Measurements from ENCODE around the gene LRRC8E. TPM values are rescaled to one million over a fixed set of nuclear protein-coding genes. Genes with fewer than 3 reads are reported as not detected.
"Not testable (repeated sequence)": the region's sequence is repeated elsewhere in the genome, so short reads cannot be mapped to it uniquely, and the experiment has no call there.

Gene LRRC8E
- total and polyA plus RNA-seq, 2 donors: 1.1 to 1.3 TPM

GRCh38 chr19:7850000-7850813, 38.1 kb upstream of the LRRC8E start:
- Histone ChIP-seq H3K4me3 (ENCODE audit: low read depth, low read length) (no peak overlapping the region), H3K36me3 (ENCODE audit: insufficient read depth) (no peaks in the 10 kb centered on the region), H3K4me1 (ENCODE audit: insufficient read depth) (no peaks in the 10 kb centered on the region), H3K27ac (ENCODE audit: low read depth) (no peak overlapping the region)
- no peak for DNase-seq (ENCODE audit: extremely low spot score)
- WGBS: 63% methylated on average over 25 of the region's 25 CpGs

DNA sequence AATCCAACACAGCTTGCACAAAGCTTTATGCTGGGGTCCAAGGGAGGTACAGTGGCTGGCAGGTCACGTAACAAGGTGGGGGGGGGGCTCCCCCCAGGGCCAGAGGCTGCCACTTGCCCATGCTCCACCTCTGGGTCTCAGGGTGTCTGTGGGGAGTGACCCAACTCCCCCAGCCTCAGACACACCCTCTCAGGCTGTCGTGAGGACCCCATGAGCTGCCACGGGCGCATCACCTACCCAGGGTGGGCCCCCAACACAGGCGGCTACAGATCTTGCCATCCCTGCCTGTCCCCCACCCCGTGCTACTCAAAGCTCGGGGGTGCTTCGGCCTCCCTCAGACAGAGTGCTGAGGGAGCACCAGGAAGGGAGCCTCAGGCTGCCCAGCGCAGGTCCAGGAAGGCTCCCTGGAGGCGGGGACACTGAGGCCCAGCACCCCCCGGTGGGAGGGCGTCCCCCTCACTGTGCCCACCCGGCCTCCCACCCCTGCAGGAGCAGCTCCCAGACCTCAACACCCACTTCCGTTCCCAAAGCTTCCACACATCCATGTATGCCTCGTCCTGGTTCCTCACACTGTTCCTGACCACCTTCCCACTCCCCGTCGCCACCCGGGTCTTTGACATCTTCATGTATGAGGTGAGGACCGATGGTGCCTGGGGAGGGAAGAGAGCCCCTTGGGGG, 37.2 kb upstream of the LRRC8E start:
- DNase-seq (ENCODE audit: extremely low spot score): no peak
- H3K4me1 ChIP-seq (ENCODE audit: insufficient read depth): no peaks in the 10 kb centered on the region
- no peaks in the 10 kb centered on the region for H3K36me3 ChIP-seq (ENCODE audit: insufficient read depth)
- 92% methylated on average over 19 of the region's 19 CpGs for WGBS
- no peak overlapping the region for H3K27ac ChIP-seq (ENCODE audit: low read depth)
- no peak overlapping the region for H3K4me3 ChIP-seq (ENCODE audit: low read depth, low read length)

GRCh38 chr19:7851623-7852500, 36.4 kb upstream of the LRRC8E start:
- DNase-seq (ENCODE audit: extremely low spot score): no peak
- WGBS: 88% methylated on average over 26 of the region's 26 CpGs
- Histone ChIP-seq H3K4me1 (ENCODE audit: insufficient read depth) (no peaks in the 10 kb centered on the region), H3K27ac (ENCODE audit: low read depth) (no peak overlapping the region), H3K4me3 (ENCODE audit: low read depth, low read length) (no peak overlapping the region), H3K36me3 (ENCODE audit: insufficient read depth) (no peaks in the 10 kb centered on the region)

- H3K4me1 ChIP-seq (ENCODE audit: insufficient read depth): no peaks in the 10 kb centered on the region
- 31% methylated on average over 45 of the region's 45 CpGs for WGBS
- no peak overlapping the region for H3K27ac ChIP-seq (ENCODE audit: low read depth)
- no peaks in the 10 kb centered on the region for H3K36me3 ChIP-seq (ENCODE audit: insufficient read depth)
- DNase-seq (ENCODE audit: extremely low spot score): no peak
- no peak overlapping the region for H3K4me3 ChIP-seq (ENCODE audit: low read depth, low read length)
Observed at GRCh38 chr19:7852851-7853769, 35.2 kb upstream of the LRRC8E start.

DNA sequence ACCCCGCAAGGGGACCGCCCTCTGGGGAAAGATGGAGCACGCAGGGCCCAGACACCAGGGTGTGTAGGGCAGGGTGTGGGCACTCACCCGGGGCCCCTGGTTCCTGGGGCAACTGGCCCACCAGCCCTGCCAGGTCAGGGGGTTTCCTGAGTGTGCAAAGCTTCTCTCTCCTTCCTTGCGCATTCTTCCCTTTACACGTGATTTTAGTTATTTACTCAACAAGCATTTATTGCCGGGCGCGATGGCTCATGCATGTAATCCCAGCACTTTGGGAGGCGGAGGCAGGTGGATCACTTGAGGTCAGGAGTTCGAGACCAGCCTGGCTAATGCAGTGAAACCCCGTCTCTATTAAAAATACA, 34.6 kb upstream of the LRRC8E start:
- 78% methylated on average over 12 of the region's 12 CpGs for WGBS
- H3K4me3 ChIP-seq (ENCODE audit: low read depth, low read length): no peak overlapping the region
- H3K36me3 ChIP-seq (ENCODE audit: insufficient read depth): no peaks in the 10 kb centered on the region
- H3K4me1 ChIP-seq (ENCODE audit: insufficient read depth): no peaks in the 10 kb centered on the region
- DNase-seq (ENCODE audit: extremely low spot score): no peak
- no peak overlapping the region for H3K27ac ChIP-seq (ENCODE audit: low read depth)

DNA sequence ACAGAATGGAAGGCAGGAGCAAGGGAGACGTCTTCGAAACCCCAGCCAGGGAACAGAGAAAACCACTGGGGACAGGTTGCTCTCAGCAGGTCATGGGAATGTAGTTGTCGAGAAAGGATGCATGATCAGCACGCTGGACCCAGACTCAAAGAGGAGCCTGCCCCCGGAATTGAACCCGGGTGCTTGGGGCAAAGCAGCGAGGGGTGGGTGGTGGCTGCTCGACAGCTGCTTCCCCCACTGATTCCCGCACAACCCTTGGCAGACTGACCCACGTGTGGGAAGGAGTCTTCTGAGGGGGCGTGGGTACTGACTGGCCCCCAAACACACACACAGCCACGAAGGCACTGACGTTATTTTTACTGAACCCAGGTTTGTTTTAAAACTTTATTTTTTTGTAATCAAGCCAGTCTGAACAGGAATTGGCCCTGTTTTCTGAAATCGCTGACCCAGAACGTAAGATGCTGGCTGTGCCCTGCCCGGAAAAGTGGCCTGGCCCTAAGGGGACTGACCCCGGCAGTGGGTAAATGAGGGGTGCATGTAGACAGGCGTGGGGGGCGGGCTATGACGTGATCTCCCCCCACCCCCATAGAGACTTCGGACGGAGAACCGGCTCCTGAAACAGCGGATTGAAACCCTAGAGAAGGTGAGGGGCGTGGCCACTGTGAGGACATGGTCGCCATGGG, 32.7 kb upstream of the LRRC8E start:
- no peak for DNase-seq (ENCODE audit: extremely low spot score)
- WGBS: 91% methylated on average over 26 of the region's 26 CpGs
- H3K27ac ChIP-seq (ENCODE audit: low read depth): no peak overlapping the region
- no peaks in the 10 kb centered on the region for H3K36me3 ChIP-seq (ENCODE audit: insufficient read depth)
- H3K4me1 ChIP-seq (ENCODE audit: insufficient read depth): no peaks in the 10 kb centered on the region
- H3K4me3 ChIP-seq (ENCODE audit: low read depth, low read length): no peak overlapping the region

DNA sequence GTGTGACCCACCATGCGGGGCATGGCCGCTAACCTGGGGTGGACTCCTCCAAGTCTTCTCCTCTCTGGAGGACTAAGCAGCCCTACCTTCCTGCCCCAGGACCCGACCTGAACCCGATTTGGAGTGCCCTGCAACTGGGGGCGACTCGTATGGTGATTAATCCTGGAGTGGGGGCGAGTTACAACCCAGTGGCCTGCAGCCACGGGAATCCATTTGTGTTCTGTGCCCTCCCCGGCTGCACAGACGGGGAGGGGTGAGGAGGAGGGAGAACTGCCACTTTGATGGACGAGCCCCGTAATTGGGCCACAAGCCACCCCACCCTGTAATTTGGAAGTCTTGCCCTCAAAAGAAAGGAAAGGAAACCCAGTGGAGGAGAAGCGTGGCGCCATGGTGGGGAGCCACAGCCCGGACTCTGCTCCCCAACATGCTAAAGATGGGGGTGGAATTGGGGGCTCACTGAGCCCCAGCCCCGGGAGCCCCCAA, 32.2 kb upstream of the LRRC8E start:
- Histone ChIP-seq H3K27ac (ENCODE audit: low read depth) (no peak overlapping the region), H3K4me3 (ENCODE audit: low read depth, low read length) (no peak overlapping the region), H3K36me3 (ENCODE audit: insufficient read depth) (no peaks in the 10 kb centered on the region), H3K4me1 (ENCODE audit: insufficient read depth) (no peaks in the 10 kb centered on the region)
- no peak for DNase-seq (ENCODE audit: extremely low spot score)
- WGBS: 89% methylated on average over 16 of the region's 16 CpGs

DNA sequence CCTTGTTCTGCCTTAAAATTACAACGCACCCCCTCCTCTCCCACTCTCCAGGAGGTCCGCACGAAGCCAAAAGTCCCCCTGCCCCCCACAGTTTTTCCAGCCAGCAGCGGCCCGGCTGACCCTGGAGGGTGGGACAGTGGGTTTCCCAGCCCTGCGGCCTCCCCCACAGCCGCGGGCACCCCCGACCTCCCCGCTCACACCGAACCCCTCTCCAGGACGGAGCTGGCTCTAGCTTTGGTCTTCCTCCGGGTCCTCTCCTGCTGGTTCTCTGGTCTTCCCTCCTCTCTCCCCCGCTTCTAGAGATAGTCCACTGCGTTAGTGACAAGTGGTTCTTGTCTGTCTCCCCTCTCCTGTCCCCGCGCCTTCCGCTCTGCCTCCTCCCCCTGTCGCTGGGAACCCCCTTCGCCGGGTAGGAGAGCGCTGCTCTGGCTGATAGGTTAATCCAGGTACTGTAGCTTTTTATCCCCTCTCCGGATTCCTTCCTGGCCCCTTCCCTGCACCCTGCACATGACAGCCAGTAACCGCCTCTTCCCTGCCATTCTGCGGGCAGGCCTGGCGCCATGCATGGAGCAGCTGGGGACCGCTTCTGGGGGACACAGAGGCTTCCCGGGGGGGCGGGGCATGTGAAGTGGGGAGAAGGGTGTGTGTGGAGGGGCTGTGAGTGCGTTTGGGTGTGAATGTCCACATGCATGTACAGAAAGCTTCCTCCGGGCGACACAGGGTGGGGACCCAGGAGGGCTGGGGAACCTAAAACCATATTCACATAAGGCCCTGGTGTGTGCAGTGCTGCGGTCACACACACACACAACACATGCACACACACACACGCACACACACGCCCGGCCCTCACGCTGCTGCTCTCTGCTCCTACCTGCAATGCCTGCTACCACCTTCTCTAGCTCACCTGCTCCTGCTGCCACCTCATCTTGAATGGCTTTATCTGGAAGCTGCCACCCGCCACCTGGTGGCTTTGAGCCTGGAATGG, 31.3 kb upstream of the LRRC8E start:
- WGBS: 82% methylated on average over 38 of the region's 38 CpGs

DNA sequence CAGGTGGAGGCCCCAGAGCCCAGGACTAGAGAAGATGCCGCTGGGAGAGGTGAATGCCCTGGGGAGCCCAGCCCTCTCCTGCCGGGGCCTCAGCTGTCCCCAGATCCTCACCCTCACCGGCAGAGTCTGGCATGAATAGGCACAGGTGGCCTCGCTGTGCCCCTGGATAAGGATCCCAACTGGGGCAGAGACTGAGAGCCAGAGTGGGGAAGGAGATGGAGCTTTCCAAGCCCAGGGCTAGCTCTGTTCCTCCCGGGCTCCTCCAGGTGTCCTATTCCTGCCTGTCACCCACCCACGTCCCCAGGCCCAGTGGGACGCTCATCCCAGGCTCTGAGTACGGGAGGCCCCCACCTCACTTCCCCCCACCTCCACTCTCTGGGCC, 30.6 kb upstream of the LRRC8E start:
- DNase-seq (ENCODE audit: extremely low spot score): no peak
- no peaks in the 10 kb centered on the region for H3K36me3 ChIP-seq (ENCODE audit: insufficient read depth)
- H3K27ac ChIP-seq (ENCODE audit: low read depth): no peak overlapping the region
- 83% methylated on average over 8 of the region's 8 CpGs for WGBS
- H3K4me3 ChIP-seq (ENCODE audit: low read depth, low read length): no peak overlapping the region
- H3K4me1 ChIP-seq (ENCODE audit: insufficient read depth): no peaks in the 10 kb centered on the region

More for the DNA sequence above, 31.3 kb upstream of the LRRC8E start:
- Histone ChIP-seq H3K36me3 (ENCODE audit: insufficient read depth) (no peaks in the 10 kb centered on the region), H3K4me3 (ENCODE audit: low read depth, low read length) (no peak overlapping the region), H3K4me1 (ENCODE audit: insufficient read depth) (no peaks in the 10 kb centered on the region), H3K27ac (ENCODE audit: low read depth) (no peak overlapping the region)
- DNase-seq (ENCODE audit: extremely low spot score): no peak

DNA sequence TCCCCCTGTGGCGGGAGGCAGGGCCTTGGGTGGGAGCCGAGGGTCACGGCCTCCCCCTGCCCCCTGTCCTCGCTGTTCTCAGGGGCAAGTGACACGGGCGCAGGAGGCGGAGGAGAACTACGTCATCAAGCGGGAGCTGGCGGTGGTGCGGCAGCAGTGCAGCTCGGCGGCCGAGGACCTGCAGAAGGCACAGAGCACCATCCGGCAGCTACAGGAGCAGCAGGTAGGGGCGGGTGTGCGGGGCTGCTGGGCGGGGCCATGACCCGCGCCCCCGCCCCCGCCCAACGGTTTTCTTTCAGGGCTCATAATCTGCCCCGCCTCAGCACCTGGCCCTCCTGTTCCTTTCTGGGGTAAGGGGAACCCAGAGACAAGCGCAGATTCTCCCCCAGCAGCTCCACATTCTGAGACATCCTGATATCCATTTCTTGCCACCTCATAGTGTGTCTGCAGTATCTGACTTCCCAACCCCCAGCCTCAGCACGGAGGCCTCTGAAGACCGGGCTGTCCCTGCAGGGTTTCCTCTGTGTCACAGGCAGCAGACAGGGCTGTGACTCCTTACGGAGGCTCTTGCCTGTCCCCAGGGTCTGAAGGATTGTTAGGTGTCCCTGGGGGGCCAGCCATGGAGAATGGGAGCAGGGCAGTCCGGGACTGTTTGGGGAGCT, 30.1 kb upstream of the LRRC8E start:
- Histone ChIP-seq H3K27ac (ENCODE audit: low read depth) (no peak overlapping the region), H3K4me3 (ENCODE audit: low read depth, low read length) (no peak overlapping the region), H3K4me1 (ENCODE audit: insufficient read depth) (no peaks in the 10 kb centered on the region), H3K36me3 (ENCODE audit: insufficient read depth) (no peaks in the 10 kb centered on the region)
- DNase-seq (ENCODE audit: extremely low spot score): no peak
- WGBS: 72% methylated on average over 29 of the region's 29 CpGs

DNA sequence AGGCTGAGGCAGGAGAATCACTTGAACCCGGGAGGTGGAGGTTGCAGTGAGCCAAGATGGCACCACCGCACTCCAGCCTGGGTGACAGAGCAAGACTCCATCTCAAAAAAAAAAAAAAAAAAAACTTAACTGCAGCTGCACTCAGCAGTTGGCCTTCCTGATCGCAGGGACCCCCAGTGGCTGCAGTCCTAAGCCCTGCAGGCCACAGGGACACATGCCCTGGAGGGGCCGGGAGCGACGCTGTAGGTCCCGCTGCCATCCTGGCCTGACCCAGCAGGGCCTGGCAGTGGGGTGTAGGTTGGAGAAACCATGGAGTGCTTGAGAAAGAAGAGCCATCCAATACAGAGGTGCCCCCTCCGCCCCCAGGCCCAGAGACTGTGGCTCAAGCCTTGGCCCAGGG, 29.2 kb upstream of the LRRC8E start:
- H3K36me3 ChIP-seq (ENCODE audit: insufficient read depth); H3K27ac ChIP-seq (ENCODE audit: low read depth); H3K4me3 ChIP-seq (ENCODE audit: low read depth, low read length); DNase-seq (ENCODE audit: extremely low spot score); H3K4me1 ChIP-seq (ENCODE audit: insufficient read depth): not testable (repeated sequence)
- WGBS: 97% methylated on average over 8 of the region's 8 CpGs

All from urinary bladder (tissue), 4 donors.